ENCODE results near the gene FAM177A1. TPM values are rescaled to one million over a fixed set of nuclear protein-coding genes. Genes with fewer than 3 reads are reported as not detected.

Gene FAM177A1
- total and polyA plus RNA-seq, 2 of the 13 experiments (the other 11 are each of a cell fraction or from before 2014, with no cell fraction given): 72.9 to 119 TPM

DNA sequence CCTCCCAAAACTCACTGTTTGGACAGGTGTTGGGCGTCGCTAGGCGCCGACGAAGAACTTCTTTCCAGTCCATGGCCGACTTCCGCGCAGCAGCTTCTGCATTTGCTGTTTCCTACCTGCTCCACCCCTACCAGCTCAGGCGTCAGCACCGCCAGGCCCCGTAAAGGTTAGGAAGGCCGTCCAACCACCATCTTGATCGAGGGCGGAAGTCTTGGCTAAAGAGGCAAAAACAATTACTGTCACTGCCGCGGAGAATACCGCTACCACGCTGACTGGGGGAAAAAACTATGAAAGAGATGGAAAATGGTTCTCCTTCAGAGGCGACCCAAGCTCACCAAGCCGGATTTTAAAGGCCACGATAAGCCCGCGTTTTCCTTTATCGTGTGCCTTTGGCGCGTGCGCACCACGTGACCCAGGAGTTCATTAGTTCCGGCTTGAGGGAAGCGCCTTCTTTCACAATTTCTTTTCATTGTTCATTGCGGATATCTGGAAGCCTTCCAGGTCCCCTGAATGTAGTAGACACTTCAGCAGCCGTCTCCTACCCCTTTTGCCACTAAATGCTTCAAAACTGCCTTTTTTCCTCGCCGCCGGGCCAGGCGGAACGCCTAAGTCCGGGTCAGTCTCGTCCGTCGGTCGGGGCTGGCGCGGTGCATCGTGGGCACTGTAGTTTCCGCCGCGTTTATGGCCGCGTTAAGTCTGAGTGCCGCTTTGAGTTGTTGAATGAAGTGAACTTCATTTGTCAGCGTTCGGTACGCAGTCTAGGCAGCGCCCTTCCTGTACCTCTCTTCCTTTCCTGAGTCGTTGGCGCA is 76.0 kb downstream of the FAM177A1 start, which contains the start of the genes PPP2R3C and PRORP (continued):
- TF ChIP-seq, protein P1, sequence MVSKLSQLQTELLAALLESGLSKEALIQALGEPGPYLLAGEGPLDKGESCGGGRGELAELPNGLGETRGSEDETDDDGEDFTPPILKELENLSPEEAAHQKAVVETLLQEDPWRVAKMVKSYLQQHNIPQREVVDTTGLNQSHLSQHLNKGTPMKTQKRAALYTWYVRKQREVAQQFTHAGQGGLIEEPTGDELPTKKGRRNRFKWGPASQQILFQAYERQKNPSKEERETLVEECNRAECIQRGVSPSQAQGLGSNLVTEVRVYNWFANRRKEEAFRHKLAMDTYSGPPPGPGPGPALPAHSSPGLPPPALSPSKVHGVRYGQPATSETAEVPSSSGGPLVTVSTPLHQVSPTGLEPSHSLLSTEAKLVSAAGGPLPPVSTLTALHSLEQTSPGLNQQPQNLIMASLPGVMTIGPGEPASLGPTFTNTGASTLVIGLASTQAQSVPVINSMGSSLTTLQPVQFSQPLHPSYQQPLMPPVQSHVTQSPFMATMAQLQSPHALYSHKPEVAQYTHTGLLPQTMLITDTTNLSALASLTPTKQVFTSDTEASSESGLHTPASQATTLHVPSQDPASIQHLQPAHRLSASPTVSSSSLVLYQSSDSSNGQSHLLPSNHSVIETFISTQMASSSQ (IDR thresholded peaks at IDR 0.05; ENCODE audit: low read depth): peak; percentile 47; the same call in 1 of the 2 replicates
- TF ChIP-seq, protein P1 (CRISPR knock-in tag; IDR thresholded peaks at IDR 0.05; ENCODE audit: borderline replicate concordance): peak; percentile 84; the same call in 1 of the 2 replicates
- TF ChIP-seq REPIN1 (CRISPR knock-in tag; IDR thresholded peaks at IDR 0.05; ENCODE audit: borderline replicate concordance, low read depth) (peak; percentile 56), KLF6 (CRISPR knock-in tag; IDR thresholded peaks at IDR 0.05) (peak; percentile 85), SP1 (IDR thresholded peaks at IDR 0.05) (no peak), SP1 (CRISPR knock-in tag; IDR thresholded peaks at IDR 0.05) (peak; percentile 73), REXO4 (CRISPR knock-in tag; IDR thresholded peaks at IDR 0.05; ENCODE audit: borderline replicate concordance) (peak; percentile 91), TAF15 (IDR thresholded peaks at IDR 0.05; ENCODE audit: low read depth, low read length, poor library complexity, severe bottlenecking) (no peak), ZBTB7A (CRISPR knock-in tag; IDR thresholded peaks at IDR 0.05) (peak; percentile 76; the same call in 1 of the 2 replicates), ZFP90 (CRISPR knock-in tag; IDR thresholded peaks at IDR 0.05; ENCODE audit: borderline replicate concordance) (peak; percentile 98), ZNF766 (CRISPR knock-in tag; IDR thresholded peaks at IDR 0.05; ENCODE audit: borderline replicate concordance) (peak; percentile 94), AGO2 (optimal IDR thresholded peaks at IDR 0.05; ENCODE audit: low read depth, low read length) (peak; percentile 70), ZNF329 (CRISPR knock-in tag; IDR thresholded peaks at IDR 0.05; ENCODE audit: low read depth) (peak; percentile 84), ZNF44 (CRISPR knock-in tag; IDR thresholded peaks at IDR 0.05) (0 out of 2 replicates have a peak, but pooled peaks have one; percentile 86), XRCC5 (optimal IDR thresholded peaks at IDR 0.05; ENCODE audit: low read length) (peak; percentile 93), RBAK (CRISPR knock-in tag; IDR thresholded peaks at IDR 0.05) (no peak; the same call in 1 of the 2 replicates), ZNF441 (CRISPR knock-in tag; IDR thresholded peaks at IDR 0.05; ENCODE audit: borderline replicate concordance) (peak; percentile 92), CENPT (CRISPR knock-in tag; IDR thresholded peaks at IDR 0.05; ENCODE audit: low read depth) (peak; percentile 51; the same call in 1 of the 2 replicates)
- TF ChIP-seq, protein P2, sequence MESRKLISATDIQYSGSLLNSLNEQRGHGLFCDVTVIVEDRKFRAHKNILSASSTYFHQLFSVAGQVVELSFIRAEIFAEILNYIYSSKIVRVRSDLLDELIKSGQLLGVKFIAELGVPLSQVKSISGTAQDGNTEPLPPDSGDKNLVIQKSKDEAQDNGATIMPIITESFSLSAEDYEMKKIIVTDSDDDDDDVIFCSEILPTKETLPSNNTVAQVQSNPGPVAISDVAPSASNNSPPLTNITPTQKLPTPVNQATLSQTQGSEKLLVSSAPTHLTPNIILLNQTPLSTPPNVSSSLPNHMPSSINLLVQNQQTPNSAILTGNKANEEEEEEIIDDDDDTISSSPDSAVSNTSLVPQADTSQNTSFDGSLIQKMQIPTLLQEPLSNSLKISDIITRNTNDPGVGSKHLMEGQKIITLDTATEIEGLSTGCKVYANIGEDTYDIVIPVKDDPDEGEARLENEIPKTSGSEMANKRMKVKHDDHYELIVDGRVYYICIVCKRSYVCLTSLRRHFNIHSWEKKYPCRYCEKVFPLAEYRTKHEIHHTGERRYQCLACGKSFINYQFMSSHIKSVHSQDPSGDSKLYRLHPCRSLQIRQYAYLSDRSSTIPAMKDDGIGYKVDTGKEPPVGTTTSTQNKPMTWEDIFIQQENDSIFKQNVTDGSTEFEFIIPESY (CRISPR knock-in tag; IDR thresholded peaks at IDR 0.05): peak; percentile 67
- TF ChIP-seq, protein P3, sequence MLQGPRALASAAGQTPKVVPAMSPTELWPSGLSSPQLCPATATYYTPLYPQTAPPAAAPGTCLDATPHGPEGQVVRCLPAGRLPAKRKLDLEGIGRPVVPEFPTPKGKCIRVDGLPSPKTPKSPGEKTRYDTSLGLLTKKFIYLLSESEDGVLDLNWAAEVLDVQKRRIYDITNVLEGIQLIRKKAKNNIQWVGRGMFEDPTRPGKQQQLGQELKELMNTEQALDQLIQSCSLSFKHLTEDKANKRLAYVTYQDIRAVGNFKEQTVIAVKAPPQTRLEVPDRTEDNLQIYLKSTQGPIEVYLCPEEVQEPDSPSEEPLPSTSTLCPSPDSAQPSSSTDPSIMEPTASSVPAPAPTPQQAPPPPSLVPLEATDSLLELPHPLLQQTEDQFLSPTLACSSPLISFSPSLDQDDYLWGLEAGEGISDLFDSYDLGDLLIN (CRISPR knock-in tag; IDR thresholded peaks at IDR 0.05; ENCODE audit: borderline replicate concordance): peak; percentile 95
- TF ChIP-seq, protein P4, sequence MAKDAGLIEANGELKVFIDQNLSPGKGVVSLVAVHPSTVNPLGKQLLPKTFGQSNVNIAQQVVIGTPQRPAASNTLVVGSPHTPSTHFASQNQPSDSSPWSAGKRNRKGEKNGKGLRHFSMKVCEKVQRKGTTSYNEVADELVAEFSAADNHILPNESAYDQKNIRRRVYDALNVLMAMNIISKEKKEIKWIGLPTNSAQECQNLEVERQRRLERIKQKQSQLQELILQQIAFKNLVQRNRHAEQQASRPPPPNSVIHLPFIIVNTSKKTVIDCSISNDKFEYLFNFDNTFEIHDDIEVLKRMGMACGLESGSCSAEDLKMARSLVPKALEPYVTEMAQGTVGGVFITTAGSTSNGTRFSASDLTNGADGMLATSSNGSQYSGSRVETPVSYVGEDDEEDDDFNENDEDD (CRISPR knock-in tag; IDR thresholded peaks at IDR 0.05; ENCODE audit: borderline replicate concordance): peak; percentile 96
